RWPE1 (cell line): ENCODE results near the gene RASEF.

ENCODE experiments used
- CTCF ChIA-PET: fragments of 350-600 bp; sonication (Branson Sonifier 250); formaldehyde crosslinking; extraction: SDS; loops from one replicate; lab custom pipeline; 2021; lab: Yijun Ruan, JAX
- POLR2A ChIA-PET: fragments of 400-600 bp; formaldehyde crosslinking; extraction: SDS; loops from one replicate; lab custom pipeline; 2020; ENCODE audit warnings: antibody characterized with exemption; ENCODE audit not compliant: low non-redundant PET; lab: Yijun Ruan, JAX
- DNase-seq: peaks from one replicate; pipeline ENCODE4 v3.0.0; 2012; ENCODE audit warnings: low spot score
- H3K27ac ChIP-seq: fragments of 450-650 bp; 2 replicates; pipeline ENCODE4 v1.5.1; 2017
- TF ChIP-seq, protein P1 (sequence below): fragments of 450-650 bp; conservative IDR thresholded peaks from 2 replicates; pipeline ENCODE4 v1.5.1; 2017; ENCODE audit warnings: low read depth, mild to moderate bottlenecking

Gene RASEF

DNA sequence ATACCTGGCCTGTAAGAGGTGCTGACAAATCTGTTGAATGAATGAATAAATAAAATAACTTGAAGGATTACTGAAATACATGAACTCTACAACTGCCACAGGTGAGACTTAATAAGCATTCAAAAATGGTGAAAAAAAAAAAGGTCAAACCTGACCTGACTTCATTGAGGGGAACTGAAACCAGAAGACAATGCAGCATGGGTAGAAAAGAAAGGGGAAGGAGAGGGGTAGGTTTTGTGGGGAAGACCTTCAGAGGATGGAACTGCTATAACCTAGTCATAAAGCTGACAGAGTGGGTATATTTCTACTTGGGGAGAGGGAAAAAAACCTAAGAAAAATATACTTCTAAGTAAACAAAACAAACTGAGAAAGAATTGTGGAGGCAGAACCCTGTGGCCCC is 56.6 kb downstream of the RASEF start:
- CTCF ChIA-PET, result no interaction called here
- POLR2A ChIA-PET, result no interaction called here
- DNase-seq, result no peak
- no peak overlapping the region for H3K27ac ChIP-seq
- TF ChIP-seq, protein P1, sequence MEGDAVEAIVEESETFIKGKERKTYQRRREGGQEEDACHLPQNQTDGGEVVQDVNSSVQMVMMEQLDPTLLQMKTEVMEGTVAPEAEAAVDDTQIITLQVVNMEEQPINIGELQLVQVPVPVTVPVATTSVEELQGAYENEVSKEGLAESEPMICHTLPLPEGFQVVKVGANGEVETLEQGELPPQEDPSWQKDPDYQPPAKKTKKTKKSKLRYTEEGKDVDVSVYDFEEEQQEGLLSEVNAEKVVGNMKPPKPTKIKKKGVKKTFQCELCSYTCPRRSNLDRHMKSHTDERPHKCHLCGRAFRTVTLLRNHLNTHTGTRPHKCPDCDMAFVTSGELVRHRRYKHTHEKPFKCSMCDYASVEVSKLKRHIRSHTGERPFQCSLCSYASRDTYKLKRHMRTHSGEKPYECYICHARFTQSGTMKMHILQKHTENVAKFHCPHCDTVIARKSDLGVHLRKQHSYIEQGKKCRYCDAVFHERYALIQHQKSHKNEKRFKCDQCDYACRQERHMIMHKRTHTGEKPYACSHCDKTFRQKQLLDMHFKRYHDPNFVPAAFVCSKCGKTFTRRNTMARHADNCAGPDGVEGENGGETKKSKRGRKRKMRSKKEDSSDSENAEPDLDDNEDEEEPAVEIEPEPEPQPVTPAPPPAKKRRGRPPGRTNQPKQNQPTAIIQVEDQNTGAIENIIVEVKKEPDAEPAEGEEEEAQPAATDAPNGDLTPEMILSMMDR, result no peak

DNA sequence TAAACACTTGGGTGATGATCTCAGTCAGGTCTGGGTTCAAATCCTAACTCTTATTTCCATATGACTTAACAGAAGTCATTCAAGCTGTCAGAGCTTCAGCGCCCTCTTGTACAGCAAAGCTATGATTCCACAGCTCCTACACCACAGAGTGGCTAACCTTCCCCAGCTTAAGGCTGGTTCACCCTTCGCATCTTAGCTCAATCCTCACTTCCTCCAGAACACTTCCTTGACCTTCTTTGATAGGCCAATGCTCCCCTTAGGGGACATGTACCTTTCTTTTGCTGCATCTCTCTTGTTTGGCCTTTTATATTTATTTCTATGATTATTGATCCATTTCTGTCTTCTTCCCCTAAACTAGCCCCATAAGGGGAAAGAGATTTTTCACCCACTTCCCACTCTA is 57.0 kb downstream of the RASEF start:
- ChIA-PET POLR2A (no interaction called here), CTCF (interaction anchor here (0.7 kb wide), 1 partner anchor 710 kb away, joined by 3 read pairs; no protein-coding TSS in a partner anchor)
- H3K27ac ChIP-seq, result no peak overlapping the region
- TF ChIP-seq, protein P1, result no peak
- DNase-seq, result no peak

DNA sequence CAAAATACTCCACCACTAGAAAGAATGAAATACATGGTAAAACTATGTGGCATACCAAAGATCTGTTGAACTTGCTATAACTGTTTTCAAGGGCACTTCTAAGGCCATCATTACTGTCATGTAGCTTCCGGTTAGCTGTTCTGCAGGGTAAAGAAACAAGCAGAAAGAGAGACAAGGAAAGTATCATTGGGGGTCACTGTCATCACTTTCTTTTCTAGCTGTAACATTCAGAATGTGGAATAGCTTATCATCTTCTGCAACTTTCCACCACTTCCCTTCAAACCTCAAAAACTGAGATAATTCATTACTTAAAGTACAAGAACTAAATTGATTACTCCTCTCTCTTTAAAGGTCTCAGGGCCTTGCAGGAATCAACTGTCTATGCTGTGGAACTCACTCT is 57.6 kb downstream of the RASEF start:
- ChIA-PET POLR2A (no interaction called here), CTCF (interaction anchor here (0.7 kb wide), 1 partner anchor 711 kb away, joined by 3 read pairs; no protein-coding TSS in a partner anchor)
- TF ChIP-seq, protein P1, result no peak
- no peak overlapping the region for H3K27ac ChIP-seq
- no peak for DNase-seq

DNA sequence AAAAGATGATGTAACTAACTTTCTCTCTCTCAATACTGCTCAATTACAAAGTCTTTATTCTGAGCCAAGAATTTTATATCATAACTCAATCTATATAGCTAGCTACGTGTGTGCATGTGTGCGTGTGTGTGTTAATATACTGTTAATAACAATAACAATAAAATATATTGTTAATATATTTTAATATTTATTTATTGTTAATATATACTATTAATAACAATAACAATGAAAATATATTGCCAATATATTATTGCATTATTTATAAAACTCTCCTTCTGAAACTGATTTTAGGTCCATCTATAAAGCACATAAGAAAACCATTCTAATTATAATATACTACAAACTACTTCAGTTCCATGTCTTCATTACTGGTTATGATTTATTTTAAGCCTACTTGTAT is 60.6 kb downstream of the RASEF start:
- POLR2A ChIA-PET, result no interaction called here
- DNase-seq, result no peak
- CTCF ChIA-PET, result no interaction called here
- no peak overlapping the region for H3K27ac ChIP-seq
- TF ChIP-seq, protein P1, result no peak

DNA sequence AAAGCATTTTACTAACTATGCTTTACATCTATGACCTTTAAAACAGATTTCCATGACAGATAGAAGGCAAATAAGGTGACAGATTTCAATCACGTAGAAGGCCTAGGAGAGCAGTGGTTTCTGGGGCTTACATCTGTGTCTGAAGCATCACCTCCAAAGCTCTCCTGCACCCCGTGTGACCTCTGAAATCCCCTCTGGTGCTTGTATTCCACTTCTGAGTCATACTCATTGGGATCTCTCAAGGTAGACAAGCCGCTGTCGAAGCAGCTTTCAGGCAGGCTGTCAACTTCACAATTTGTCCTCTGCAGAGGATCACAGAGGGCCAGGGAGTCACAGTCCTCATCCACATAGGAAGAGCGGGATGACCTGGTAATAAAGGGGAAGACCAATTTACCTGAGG is 62.2 kb downstream of the RASEF start:
- no peak for DNase-seq
- H3K27ac ChIP-seq, result no peak overlapping the region
- ChIA-PET POLR2A (no interaction called here), CTCF (interaction anchor here (0.5 kb wide), 1 partner anchor 198 kb away, joined by 3 read pairs; no protein-coding TSS in a partner anchor)
- TF ChIP-seq, protein P1, result no peak

DNA sequence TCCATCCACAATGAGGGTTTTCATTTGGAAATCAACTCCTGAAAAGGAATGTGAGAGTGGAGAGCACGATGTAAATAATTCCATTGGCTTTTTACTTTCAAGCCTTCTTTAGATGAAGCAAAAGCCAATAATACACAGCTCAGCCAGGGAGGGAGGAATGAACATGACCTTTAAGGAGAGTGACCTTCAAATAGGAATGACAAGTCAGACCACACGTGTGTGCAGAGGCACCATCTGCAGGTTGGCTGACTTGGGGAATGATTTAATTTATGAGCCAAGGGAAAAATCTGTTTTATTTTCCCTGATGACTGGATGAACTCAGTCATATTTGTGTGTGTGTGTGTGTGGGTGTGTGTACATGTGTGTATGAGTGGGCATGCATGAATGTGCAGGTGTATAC is 64.5 kb downstream of the RASEF start:
- TF ChIP-seq, protein P1, result no peak
- ChIA-PET CTCF (no interaction called here), POLR2A (no interaction called here)
- no peak for DNase-seq
- no peak overlapping the region for H3K27ac ChIP-seq
